GM04504 (cell line): ENCODE measurements around the gene ATP6V0E2.
A peak's percentile ranks its signal among the peaks of the same experiment; 100 is the strongest.
"Not testable (repeated sequence)": the region's sequence is repeated elsewhere in the genome, so short reads cannot be mapped to it uniquely, and the experiment has no call there.

ENCODE experiments used
- DNase-seq: peaks from one replicate; pipeline ENCODE4 v3.0.0-alpha.2; 2012; ENCODE audit warnings: low read depth

Gene ATP6V0E2

GRCh38 chr7:149873074-149873969 lies at the start of gene ATP6V0E2:
ATP6V0E2 (plus strand) TSS chr7:149873969; CDS start chr7:149874066, 97 bp downstream.
- peak; percentile 70 for DNase-seq

DNA sequence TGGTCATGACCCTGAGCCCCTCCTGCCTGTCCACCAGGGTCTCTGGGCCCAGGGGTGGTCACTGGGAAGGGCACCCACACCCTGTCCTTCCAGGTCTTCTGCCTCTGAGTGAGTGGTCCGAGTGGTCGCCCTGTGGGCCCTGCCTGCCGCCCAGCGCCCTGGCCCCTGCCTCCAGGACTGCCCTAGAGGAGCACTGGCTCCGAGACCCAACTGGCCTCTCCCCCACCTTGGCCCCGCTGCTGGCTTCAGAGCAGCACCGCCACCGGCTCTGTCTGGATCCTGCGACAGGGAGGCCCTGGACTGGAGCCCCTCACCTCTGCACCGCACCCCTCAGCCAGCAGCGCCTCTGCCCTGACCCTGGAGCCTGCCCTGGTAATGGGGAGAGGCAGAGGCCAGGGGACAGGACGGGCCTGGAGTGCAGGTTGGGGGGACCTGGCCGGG lies 49.4 kb upstream of the ATP6V0E2 start:
- no peak for DNase-seq

- DNase-seq = no peak
These were observed 48.8 kb upstream of the ATP6V0E2 start for GRCh38 chr7:149824748-149825566.

GRCh38 chr7:149825567-149826343 lies 48.0 kb upstream of the ATP6V0E2 start:
- no peak for DNase-seq

GRCh38 chr7:149826344-149827088 lies 47.3 kb upstream of the ATP6V0E2 start:
- DNase-seq = no peak

DNA sequence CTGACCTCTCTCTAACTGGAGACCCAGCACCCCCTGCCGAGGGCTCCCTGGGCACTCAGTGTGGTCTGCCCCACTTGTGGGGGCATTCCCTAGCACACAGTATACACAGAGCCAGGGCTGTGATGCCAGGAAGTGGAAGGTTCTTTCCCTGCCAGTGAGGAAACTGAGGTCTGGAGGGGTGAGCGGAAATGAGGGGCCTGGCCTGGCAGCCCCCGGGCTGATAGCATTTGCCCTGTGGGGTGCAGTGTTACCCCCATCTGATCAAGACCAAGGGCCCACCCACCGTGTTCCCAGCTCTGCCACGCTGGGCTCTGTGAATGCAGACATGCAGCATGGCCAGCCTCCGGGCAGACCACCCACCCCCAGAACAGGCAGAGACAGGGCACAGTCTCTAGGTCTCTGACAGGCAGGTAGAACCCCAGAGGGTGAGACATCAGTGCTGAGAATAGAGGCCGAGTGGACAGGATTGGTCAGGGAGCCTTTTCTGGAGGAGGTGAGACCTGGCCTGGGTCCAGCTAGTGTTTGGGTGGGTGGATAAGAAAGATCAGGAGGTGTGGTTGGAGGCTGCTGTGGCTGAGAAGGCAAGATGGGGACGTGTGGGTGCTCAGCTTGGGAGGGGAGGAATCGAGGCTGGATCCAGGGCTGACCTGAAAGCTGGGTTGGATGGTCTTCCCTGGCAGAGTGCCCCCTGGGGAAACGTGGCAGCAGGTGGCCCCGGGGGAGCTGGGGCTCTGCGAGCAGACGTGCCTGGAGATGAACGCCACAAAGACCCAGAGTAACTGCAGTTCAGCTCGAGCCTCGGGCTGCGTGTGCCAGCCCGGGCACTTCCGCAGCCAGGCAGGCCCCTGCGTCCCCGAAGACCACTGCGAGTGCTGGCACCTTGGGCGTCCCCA lies 46.4 kb upstream of the ATP6V0E2 start:
- no peak for DNase-seq

GRCh38 chr7:149828357-149829309 lies 45.1 kb upstream of the ATP6V0E2 start:
- DNase-seq = no peak

DNA sequence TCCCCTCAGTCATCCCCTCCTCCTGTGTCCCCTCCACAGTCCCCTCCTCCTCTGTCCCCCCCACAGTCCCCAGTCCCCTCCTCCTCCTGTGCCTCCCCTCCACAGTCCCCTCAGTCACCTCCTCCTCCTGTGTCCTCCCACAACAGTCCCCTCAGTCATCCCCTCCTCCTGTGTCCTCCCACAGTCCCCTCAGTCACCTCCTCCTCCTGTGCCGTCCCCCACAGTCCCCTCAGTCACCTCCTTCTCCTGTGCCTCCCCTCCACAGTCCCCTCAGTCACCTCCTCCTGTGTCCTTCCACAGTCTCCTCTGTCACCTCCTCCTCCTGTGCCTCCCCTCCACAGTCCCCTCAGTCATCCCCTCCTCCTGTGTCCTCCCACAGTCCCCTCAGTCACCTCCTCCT lies 43.2 kb upstream of the ATP6V0E2 start:
- DNase-seq = not testable (repeated sequence)

GRCh38 chr7:149830997-149831740 lies 42.6 kb upstream of the ATP6V0E2 start:
- DNase-seq = no peak

DNA sequence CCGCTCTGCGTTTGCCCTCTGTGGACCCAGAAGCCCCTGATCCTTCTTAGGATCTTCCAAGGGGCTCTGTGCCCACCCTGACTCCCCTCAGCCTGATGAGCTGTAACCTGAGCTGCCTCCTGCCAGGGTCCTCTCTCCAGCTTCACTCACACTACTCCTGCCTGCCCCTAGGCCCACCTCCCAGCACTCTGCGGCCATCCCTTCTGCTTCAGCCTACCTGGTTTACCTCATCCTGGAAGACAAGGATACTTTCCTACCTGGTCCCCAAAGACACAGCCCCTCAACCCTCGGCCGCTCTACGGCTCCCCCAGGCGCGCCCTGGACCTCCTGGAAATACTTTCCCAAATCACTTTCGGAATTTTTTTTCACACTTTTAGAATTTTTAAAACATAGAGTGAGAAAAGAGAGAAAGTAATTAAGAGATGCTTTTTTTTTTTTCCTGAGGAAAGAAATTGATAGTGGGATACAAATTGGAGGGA lies 42.0 kb upstream of the ATP6V0E2 start:
- DNase-seq = no peak

DNA sequence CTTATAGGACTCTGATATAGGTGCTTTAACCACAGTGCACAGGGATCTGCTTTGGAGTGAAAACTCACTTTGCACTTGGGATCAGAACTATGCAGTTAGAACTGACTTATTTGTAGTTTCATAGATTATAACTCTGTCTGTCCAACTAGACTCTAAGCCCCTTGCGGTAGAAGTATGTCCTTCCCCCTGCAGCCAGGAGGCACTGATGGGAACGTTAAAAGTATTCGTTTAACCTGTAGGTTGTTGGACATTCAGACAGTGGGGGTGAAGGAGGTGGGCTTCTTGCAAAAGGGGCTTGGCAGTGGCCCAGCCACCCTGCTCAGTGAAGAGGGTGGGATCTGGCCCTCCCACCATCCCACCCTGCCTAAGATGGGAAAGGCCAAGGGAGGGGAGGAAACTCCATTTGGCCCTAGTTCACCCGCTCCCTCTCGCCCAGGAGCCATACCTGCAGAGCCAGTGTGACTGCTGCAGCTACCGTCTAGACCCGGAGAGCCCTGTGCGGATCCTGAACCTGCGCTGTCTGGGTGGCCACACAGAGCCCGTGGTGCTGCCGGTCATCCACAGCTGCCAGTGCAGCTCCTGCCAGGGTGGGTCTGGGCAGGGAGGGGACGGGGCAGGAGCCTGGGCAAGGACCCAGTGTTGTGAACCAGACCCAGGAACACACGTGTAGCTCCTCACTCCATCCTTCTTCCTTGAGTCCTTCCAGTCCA lies 41.3 kb upstream of the ATP6V0E2 start:
- no peak for DNase-seq

- DNase-seq = no peak
These were observed 40.2 kb upstream of the ATP6V0E2 start for GRCh38 chr7:149833495-149834130.

DNA sequence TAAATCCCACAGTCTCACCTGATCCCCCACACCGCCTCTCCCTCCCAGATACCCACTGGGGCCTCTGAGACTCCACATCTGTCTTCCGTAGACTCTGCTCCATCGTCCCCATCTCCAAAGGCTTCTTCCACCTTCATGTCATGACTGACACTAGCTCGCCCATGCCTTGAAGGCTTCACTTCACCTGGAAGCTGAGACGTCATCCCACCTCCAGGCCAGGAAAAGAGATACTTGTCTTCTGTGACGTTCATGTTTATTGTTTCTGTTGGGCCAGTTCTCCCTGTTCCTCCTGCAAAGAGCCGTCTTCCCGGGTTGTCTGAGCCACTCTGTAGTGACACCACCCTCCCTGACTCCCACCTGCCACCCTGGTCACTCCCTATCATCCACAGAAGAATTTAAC lies 39.2 kb upstream of the ATP6V0E2 start:
- DNase-seq = no peak

DNA sequence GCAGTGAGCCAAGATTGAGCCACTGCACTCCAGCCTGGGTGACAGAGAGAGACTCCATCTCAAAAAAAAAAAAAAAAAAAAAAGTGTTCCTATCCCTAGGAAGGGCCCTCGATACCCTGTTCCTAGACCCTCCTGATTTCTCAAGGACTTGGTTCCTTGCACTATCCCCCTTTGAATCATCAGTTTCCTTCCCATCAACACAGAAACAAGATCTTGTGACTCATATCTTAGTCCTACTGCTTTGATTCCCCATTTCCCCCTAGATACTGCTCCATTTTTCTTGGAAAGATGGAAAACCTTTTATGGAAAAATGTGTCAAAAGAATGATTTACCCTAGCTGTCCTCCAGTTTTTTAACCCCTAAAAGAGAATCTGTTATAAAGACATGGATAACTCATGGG lies 37.3 kb upstream of the ATP6V0E2 start:
- no peak for DNase-seq

DNA sequence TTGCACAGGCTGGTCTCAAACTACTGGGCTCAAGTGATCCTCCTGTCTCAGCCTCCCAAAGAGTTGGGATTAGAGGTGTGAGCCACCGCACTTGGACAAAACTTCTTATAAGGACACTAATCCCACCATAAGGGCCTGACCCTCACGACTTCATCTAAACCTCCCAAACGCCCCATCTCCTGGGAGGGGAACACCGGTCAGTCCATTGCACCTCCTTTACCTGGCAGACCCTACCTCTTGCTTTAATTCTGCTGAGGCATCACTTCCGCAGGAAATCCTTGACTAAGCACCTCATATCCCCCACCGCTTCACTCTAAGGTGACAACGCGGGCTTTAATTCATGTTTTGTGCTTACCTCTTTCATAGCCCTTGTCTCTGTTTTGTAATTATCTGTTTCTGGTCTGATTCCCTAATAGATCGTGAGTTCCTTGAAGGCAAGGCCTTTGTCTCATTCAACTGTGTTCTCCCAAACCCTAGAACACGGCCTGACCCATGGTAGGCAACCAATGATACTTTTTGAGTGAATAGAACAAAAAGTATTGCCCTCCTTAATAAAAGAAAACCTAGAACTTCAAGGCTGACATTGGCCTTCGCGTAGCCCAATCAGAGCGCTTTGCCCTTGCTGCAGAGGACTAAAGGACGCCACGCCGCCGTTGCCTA lies 36.1 kb upstream of the ATP6V0E2 start:
- DNase-seq = no peak

DNA sequence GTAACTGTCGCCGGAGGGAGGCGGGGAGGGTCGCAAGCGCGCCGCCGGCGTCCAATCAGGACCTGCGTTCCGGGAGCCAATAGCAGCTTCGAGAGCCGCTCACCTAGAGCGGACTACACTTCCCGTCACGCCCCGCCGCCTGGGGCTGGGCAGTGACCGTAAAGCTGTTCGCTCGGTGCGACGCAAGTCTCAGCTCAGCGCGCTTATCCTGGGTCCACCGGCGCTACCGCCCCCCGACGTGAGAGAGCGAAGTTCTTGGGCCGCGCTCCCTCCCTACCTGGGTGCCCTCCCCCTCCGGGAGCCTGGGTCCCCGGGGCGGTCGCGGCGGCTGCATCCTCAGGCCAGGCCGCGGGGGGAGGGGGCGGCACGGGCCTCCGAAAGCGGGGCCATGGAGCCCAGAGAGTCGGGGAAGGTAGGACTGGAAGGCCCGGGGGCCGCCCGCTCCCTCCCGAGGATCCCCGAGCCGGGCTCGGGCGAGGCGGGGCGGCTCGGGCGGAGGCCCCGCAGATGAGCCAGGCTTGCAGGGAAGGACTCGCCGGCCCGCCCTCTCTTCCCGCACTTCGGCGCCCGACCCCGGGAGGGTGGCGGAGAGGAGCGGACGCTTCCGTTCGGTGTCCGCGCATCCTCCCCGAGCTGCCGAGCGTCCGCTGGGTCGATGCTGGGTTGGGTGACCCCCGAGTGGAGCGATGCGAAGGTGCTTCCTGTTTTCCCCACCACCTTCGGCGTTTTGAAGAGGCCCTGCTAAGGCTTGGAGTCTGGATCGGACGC lies 35.4 kb upstream of the ATP6V0E2 start, which contains the start of gene ZNF862:
Gene ZNF862 (plus strand): TSS at position 152 of the 768 bp plus-strand sequence. CDS start 237 bp downstream, at position 389.
- DNase-seq = peak; percentile 92
